Endothelial cell of umbilical vein (primary cell): ENCODE results near the gene DGCR6L.

ENCODE experiments used
- CTCF ChIP-seq, 2 donors: IDR thresholded peaks; 1 replicate in 1 of 2; 2 replicates in 1 of 2; pipeline ENCODE4 v1.5.1; 2011; ENCODE audit warnings: low read length in 2 of 2, mild to moderate bottlenecking in 2 of 2, moderate library complexity in 2 of 2, control low read depth in 1 of 2, inconsistent platforms in 1 of 2, low read depth in 1 of 2; ENCODE audit not compliant: insufficient read depth in 1 of 2; ENCODE audit errors: extremely low read depth in 1 of 2
- EZH2 ChIP-seq: IDR thresholded peaks from 2 replicates; pipeline ENCODE4 v1.6.1; 2012; ENCODE audit warnings: borderline replicate concordance, low read depth, mild to moderate bottlenecking, moderate library complexity, low read length, inconsistent platforms; ENCODE audit not compliant: severe bottlenecking
- FOS ChIP-seq: IDR thresholded peaks from 2 replicates; pipeline ENCODE4 v1.6.1; 2011; ENCODE audit warnings: mild to moderate bottlenecking, low read length, moderate library complexity, borderline replicate concordance; ENCODE audit not compliant: insufficient read depth
- JUN ChIP-seq: IDR thresholded peaks from 2 replicates; pipeline ENCODE4 v1.6.1; 2011; ENCODE audit warnings: borderline replicate concordance, low read depth; ENCODE audit not compliant: insufficient read length, insufficient read depth
- MYC ChIP-seq: IDR thresholded peaks from one replicate; pipeline ENCODE4 v1.6.1; 2011; ENCODE audit warnings: mild to moderate bottlenecking, low read depth, low read length
- POLR2A ChIP-seq: IDR thresholded peaks from 2 replicates; pipeline ENCODE4 v1.6.1; 2012; ENCODE audit warnings: low read depth, mild to moderate bottlenecking, control low read depth, low read length
- POLR2AphosphoS5 ChIP-seq: IDR thresholded peaks from 2 replicates; pipeline ENCODE4 v1.6.1; 2012; ENCODE audit warnings: low read depth, mild to moderate bottlenecking, control low read depth, low read length, moderate library complexity; ENCODE audit not compliant: insufficient read depth
- TF ChIP-seq, protein P1 (sequence below): IDR thresholded peaks from 2 replicates; pipeline ENCODE4 v1.6.1; 2011; ENCODE audit not compliant: insufficient read depth, insufficient read length

DNA sequence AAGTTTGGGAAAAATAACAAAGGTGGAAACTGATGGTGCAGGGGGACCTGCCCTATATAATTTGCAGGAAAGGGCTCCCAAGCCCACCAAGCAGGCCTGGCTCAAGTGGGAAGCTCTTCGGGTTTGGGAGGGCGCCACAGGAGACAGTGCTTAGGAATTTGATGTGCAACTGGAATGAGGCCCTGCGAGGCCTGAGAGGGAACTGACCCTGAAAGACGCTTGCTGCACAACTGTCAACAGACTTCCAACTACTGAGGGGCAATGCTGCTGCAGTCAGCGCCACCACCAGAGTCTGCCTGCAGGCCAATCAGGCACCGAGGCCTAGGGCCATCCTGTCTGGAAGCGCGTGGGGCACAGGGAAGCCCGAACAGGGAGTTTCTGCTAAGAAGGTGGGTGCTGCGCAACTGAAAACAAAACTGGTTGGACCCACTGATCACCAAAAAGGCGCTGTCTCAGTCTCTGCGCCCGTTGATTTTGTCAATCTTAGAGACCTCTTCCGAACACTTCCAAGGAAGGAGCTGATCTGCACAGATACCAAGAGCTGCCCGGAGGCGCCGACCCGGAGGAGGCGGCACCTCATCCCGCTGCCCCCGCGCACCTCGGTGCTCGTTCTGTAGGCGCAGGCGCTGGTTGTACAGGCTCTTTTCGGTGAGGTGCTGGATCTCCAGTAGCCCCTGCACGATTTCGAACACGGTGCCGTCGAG, 667 bp downstream of the DGCR6L start:
- TF ChIP-seq CTCF (IDR thresholded peaks at IDR 0.05; ENCODE audit: extremely low read depth in 1 of 2, insufficient read depth in 1 of 2, low read depth in 1 of 2, low read length in 2 of 2), result no peak
- TF ChIP-seq EZH2, result no peak
- no peak for TF ChIP-seq POLR2A
- TF ChIP-seq POLR2AphosphoS5, result no peak
- no peak for TF ChIP-seq MYC
- TF ChIP-seq, protein P1, sequence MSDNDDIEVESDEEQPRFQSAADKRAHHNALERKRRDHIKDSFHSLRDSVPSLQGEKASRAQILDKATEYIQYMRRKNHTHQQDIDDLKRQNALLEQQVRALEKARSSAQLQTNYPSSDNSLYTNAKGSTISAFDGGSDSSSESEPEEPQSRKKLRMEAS, result no peak
- no peak for TF ChIP-seq JUN
- no peak for TF ChIP-seq FOS
